GM18909 (cell line): ENCODE data around the gene MDM1.

Experiments
- ATAC-seq: cut with Tn5 transposase; IDR thresholded peaks from one replicate; pipeline ENCODE4 v1.9.1; 2021; ENCODE audit warnings: mild to moderate bottlenecking; ENCODE audit not compliant: unreplicated experiment, poor library complexity

The MDM1 gene

GRCh38 chr12:68331869-68332727 lies at the start of gene MDM1:
MDM1 (minus strand) TSS chr12:68332362; CDS start chr12:68332245, 117 bp downstream.
- ATAC-seq, result peak; percentile 99

GRCh38 chr12:68381476-68382219 lies 49.5 kb upstream of the MDM1 start:
- no peak for ATAC-seq

GRCh38 chr12:68378872-68379606 lies 46.9 kb upstream of the MDM1 start:
- ATAC-seq, result no peak

GRCh38 chr12:68377881-68378280 lies 45.7 kb upstream of the MDM1 start:
- ATAC-seq, result no peak

- no peak for ATAC-seq
Observed at GRCh38 chr12:68376901-68377300, 44.7 kb upstream of the MDM1 start.

GRCh38 chr12:68375756-68376695 lies 43.9 kb upstream of the MDM1 start:
- no peak for ATAC-seq

GRCh38 chr12:68374307-68374982 lies 42.3 kb upstream of the MDM1 start:
- ATAC-seq, result peak; percentile 98

GRCh38 chr12:68370667-68371066 lies 38.5 kb upstream of the MDM1 start:
- ATAC-seq, result no peak

GRCh38 chr12:68370006-68370590 lies 37.9 kb upstream of the MDM1 start:
- no peak for ATAC-seq

- no peak for ATAC-seq
Observed at GRCh38 chr12:68368327-68368726, 36.2 kb upstream of the MDM1 start.

GRCh38 chr12:68367903-68368302 lies 35.7 kb upstream of the MDM1 start:
- ATAC-seq, result no peak

- no peak for ATAC-seq
Observed at GRCh38 chr12:68367116-68367515, 35.0 kb upstream of the MDM1 start.

- ATAC-seq, result peak; percentile 88
Observed at GRCh38 chr12:68364893-68365725, 32.9 kb upstream of the MDM1 start.

- ATAC-seq, result no peak
Observed at GRCh38 chr12:68364328-68364727, 32.2 kb upstream of the MDM1 start.

- no peak for ATAC-seq
Observed at GRCh38 chr12:68361953-68362352, 29.8 kb upstream of the MDM1 start.

- ATAC-seq, result no peak
Observed at GRCh38 chr12:68359674-68360073, 27.5 kb upstream of the MDM1 start.

GRCh38 chr12:68358532-68359485 lies 26.6 kb upstream of the MDM1 start:
- peak; percentile 79 for ATAC-seq
